Adrenal gland (tissue), 5 donors: ENCODE data around the gene SPRR1A.
"Not testable (repeated sequence)": the region's sequence is repeated elsewhere in the genome, so short reads cannot be mapped to it uniquely, and the experiment has no call there.

Experiments
- POLR2A ChIP-seq, 2 donors: fragments of 450-650 bp; IDR thresholded peaks; one replicate each; pipeline ENCODE4 v1.6.1; 2017; ENCODE audit warnings: antibody characterized with exemption in 2 of 2, mild to moderate bottlenecking in 2 of 2, moderate library complexity in 1 of 2
- TF ChIP-seq, protein P1 (sequence below), 6 experiments: fragments of 450-650 bp in 4 of 6; fragments of 200-600 bp in 2 of 6; sonication (generic) in 1 of 6; IDR thresholded peaks; 1 replicate in 5 of 6; 2 replicates in 1 of 6; pipeline versions ENCODE4 v1.5.1 to v1.8.0; 2016 to 2021; ENCODE audit warnings: antibody characterized with exemption in 6 of 6, mild to moderate bottlenecking in 2 of 6, moderate library complexity in 1 of 6
- donor health status: DM: no; HTN: no; CAD: no.

DNA sequence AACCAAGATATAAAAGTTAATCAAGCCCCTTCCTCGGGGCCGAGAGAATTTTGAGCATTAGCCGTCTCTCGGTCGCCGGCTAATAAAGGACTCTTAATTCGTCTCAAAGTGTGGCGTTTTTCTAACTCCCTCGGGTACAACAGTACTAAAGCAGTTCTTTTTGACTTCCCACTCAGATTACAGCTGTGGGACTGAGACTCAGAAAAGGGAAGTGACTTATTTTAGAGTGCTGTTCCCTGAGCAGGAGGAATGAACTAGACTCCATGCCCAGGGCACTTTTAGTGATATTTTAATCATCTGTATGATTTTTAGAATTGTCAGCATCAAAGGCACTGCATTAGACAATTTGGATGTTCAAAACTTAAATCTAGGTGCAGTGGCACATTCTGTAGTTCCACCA, 38.5 kb downstream of the SPRR1A start:
- TF ChIP-seq, protein P1, sequence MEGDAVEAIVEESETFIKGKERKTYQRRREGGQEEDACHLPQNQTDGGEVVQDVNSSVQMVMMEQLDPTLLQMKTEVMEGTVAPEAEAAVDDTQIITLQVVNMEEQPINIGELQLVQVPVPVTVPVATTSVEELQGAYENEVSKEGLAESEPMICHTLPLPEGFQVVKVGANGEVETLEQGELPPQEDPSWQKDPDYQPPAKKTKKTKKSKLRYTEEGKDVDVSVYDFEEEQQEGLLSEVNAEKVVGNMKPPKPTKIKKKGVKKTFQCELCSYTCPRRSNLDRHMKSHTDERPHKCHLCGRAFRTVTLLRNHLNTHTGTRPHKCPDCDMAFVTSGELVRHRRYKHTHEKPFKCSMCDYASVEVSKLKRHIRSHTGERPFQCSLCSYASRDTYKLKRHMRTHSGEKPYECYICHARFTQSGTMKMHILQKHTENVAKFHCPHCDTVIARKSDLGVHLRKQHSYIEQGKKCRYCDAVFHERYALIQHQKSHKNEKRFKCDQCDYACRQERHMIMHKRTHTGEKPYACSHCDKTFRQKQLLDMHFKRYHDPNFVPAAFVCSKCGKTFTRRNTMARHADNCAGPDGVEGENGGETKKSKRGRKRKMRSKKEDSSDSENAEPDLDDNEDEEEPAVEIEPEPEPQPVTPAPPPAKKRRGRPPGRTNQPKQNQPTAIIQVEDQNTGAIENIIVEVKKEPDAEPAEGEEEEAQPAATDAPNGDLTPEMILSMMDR (IDR thresholded peaks at IDR 0.05), result not testable (repeated sequence)
- not testable (repeated sequence) for TF ChIP-seq POLR2A (IDR thresholded peaks at IDR 0.05)
